ENCODE data around the gene CFAP45. TPM values are rescaled to one million over a fixed set of nuclear protein-coding genes. Genes with fewer than 3 reads are reported as not detected.
A peak's percentile ranks its signal among the peaks of the same experiment; 100 is the strongest.

The CFAP45 gene
- total RNA-seq, 2 experiments from 2014 or later: 2.1 to 2.2 TPM

DNA sequence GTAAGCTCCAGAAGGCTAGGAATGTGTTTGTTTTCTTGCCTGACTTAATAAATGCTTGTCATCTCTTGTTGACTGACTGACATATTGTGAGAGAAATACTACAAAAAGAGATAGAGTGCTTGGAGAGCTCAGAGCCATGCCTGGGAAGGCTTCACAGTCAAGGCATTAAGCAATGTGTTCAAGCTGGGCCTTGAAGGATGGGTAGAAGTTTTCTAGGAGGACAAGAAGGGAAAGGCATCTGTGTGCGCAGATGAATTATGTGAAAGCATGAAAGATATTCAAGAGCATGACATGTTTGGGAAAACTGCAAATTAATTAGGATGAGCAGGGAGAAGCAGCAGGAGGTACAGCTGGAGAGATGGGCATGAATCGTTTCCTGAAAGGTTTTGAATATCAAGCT lies 67.7 kb downstream of the CFAP45 start:
- Mint-ChIP-seq H3K27ac (no peak overlapping the region), H3K27me3 (no peaks in the 10 kb centered on the region), H3K4me3 (no peak overlapping the region), H3K9me3 (peaks cover 2% of the 10 kb centered on the region), H3K4me1 (ENCODE audit: low read depth) (peaks cover 20% of the 10 kb centered on the region), H3K36me3 (peaks cover 6% of the 10 kb centered on the region)
- intact Hi-C loops (cut with micrococcal nuclease): no loop called here
- no peak for DNase-seq
- POLR2A ChIA-PET: no interaction called here
- CTCF ChIA-PET: interaction anchor here (1.2 to 1.8 kb wide), 4 partner anchors 9 to 60 kb away, joined by 3 to 7 read pairs (median 4); no protein-coding TSS in a partner anchor

DNA sequence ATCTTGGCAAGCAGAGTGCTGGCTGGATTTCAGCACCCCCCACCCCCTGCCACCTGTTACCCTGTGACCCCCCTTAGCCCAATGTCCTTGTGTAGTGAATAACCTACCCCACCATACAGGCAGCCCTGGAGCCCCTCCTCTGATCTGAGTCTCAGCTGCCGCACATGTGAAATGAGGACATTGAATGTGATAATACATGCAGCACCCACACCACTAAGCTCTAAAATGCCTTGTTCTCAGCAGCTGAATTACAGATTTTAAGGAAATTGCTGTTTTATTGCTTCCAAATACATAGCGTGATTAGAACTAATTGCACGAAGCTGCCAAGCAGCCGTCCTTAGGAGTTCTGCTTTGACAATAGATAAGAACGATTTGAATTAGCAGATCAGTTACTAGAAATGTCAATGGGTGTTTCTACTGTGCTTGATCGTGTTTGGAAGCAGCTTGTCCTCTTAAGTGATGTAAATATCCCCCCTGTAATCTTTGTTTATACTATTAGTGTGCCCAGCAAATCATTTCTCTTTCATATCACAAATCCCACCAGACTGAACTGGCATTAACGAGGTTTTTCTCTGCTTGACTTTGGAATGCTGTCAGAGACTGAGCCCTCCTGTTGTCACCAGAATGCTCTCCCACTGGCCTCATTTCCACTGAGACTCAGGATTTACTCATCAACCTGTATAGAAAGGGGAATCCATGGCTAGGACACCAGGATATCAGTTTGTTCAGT lies 68.4 kb downstream of the CFAP45 start:
- DNase-seq: no peak

DNA sequence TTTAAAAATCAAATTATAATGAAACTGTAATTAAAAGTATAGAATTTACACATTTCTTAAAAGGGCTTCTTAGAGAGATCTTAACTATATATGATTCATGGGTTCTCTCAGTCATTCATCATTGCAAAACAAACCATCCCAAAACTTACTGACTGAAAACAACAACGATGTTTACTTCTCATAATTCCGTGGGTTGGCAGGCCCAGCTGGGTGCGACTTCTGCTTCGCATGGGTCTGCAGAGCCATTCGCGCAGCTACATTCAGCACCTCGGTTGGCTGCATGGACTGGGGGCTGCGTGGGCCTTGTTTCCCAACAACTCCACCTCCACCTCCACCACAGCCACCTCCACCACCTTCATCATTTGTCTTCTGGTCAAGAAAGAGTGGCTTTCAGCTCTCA lies 69.2 kb downstream of the CFAP45 start:
- Mint-ChIP-seq H3K9me3 (peaks cover 5% of the 10 kb centered on the region), H3K4me1 (ENCODE audit: low read depth) (peaks cover 36% of the 10 kb centered on the region), H3K36me3 (peaks cover 6% of the 10 kb centered on the region), H3K27ac (no peak overlapping the region), H3K27me3 (no peaks in the 10 kb centered on the region), H3K4me3 (no peak overlapping the region)
- ChIA-PET POLR2A (no interaction called here), CTCF (interaction anchor here (1.0 kb wide), 1 partner anchor 31 kb away, joined by 3 read pairs; no protein-coding TSS in a partner anchor)
- no peak for DNase-seq
- intact Hi-C loops (cut with micrococcal nuclease): no loop called here

More for the DNA sequence above, 68.4 kb downstream of the CFAP45 start:
- Mint-ChIP-seq H3K27ac (no peak overlapping the region), H3K4me1 (ENCODE audit: low read depth) (peaks cover 27% of the 10 kb centered on the region), H3K4me3 (no peak overlapping the region), H3K9me3 (peaks cover 5% of the 10 kb centered on the region), H3K36me3 (peaks cover 6% of the 10 kb centered on the region), H3K27me3 (no peaks in the 10 kb centered on the region)
- ChIA-PET POLR2A (no interaction called here), CTCF (interaction anchor here (1.0 to 1.8 kb wide), 4 partner anchors 10 to 61 kb away, joined by 3 to 7 read pairs (median 4); no protein-coding TSS in a partner anchor)
- intact Hi-C loops (cut with micrococcal nuclease): no loop called here

DNA sequence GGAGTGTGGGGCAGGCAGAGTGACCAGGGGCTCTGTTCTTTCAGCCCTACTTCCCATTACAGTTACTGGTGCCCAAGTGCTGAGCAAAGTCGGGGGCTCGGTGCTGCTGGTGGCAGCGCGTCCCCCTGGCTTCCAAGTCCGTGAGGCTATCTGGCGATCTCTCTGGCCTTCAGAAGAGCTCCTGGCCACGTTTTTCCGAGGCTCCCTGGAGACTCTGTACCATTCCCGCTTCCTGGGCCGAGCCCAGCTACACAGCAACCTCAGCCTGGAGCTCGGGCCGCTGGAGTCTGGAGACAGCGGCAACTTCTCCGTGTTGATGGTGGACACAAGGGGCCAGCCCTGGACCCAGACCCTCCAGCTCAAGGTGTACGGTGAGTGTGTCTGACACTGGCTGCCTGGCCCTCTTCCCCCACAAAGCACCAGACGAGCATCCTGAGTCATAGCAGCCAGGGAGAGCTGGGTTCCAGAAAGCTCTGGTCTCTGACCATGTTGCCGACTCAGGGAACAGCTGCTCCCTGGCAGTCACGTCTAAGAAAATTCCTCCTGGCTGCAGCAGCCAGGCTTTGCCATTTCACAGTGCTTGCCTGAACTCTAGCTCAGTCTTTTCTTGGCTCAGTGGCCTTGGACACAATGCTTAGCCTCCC lies 70.0 kb downstream of the CFAP45 start:
- H3K9me3 Mint-ChIP-seq: peaks cover 5% of the 10 kb centered on the region
- H3K27me3 Mint-ChIP-seq: no peaks in the 10 kb centered on the region
- H3K27ac Mint-ChIP-seq: no peak overlapping the region
- POLR2A ChIA-PET: no interaction called here
- CTCF ChIA-PET: interaction anchor here (1.0 kb wide), 1 partner anchor 31 kb away, joined by 5 read pairs; no protein-coding TSS in a partner anchor
- H3K4me1 Mint-ChIP-seq (ENCODE audit: low read depth): peaks cover 42% of the 10 kb centered on the region
- H3K36me3 Mint-ChIP-seq: peaks cover 6% of the 10 kb centered on the region
- intact Hi-C loops (cut with micrococcal nuclease): no loop called here
- DNase-seq: no peak
- H3K4me3 Mint-ChIP-seq: no peak overlapping the region

DNA sequence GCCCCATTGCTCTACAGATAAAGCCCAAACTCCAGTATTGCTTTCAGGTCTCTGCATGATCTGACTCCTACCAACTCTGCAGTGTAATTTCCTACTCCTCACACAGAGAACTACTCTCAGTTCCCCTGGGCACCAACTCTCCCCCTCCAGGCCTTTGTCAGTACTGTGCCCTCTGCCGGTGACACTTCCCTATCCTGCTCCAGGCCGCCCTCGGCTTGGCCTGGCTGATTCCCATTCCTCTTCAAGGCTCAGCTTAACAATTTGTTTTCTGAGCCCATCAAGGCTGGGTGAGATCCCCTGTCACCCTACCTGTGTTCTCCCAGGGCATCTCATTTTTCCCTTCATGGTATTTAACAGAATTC lies 70.7 kb downstream of the CFAP45 start:
- no peak for DNase-seq
- no peak overlapping the region for H3K4me3 Mint-ChIP-seq
- ChIA-PET CTCF (interaction anchor here (1.0 kb wide), 1 partner anchor 30 kb away, joined by 5 read pairs; no protein-coding TSS in a partner anchor), POLR2A (no interaction called here)
- intact Hi-C loops (cut with micrococcal nuclease): no loop called here
- H3K4me1 Mint-ChIP-seq (ENCODE audit: low read depth): peaks cover 42% of the 10 kb centered on the region
- H3K36me3 Mint-ChIP-seq: peaks cover 6% of the 10 kb centered on the region
- no peaks in the 10 kb centered on the region for H3K27me3 Mint-ChIP-seq
- H3K9me3 Mint-ChIP-seq: peaks cover 5% of the 10 kb centered on the region
- no peak overlapping the region for H3K27ac Mint-ChIP-seq

DNA sequence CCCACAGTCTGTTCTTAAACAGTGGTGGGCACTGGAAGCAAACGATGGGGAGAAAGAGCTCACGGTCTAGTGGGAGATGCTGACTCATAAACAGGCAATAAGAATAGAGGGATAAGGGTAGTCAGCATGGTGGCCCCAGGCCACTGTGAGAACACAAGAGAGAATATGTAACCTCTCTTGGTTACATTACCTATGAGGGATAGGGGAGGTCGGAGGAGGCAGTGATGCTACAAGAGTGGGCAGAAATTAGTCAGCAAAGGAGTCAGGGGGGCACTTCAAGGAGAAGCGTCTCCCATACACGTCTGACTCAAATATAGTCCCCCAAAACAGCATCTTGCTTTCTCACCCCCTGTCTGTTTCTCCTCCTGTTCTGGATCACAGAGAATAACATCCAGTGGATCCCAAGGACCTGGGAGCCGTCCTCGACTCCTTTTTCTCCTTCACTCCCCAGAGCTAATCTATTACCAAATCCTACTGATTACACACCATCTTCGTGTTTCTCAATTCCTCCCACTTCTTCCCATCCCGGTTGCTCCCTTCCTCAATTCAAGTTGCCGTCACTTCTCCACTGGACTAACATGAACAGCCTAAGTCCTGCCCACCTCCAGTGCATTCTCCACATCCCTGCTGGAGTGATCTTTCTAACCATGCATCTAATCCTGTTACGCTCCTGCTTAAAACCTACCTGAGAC lies 71.2 kb downstream of the CFAP45 start:
- H3K9me3 Mint-ChIP-seq: peaks cover 5% of the 10 kb centered on the region
- H3K27me3 Mint-ChIP-seq: no peaks in the 10 kb centered on the region
- intact Hi-C loops (cut with micrococcal nuclease): no loop called here
- POLR2A ChIA-PET: no interaction called here
- CTCF ChIA-PET: no interaction called here
- peaks cover 42% of the 10 kb centered on the region for H3K4me1 Mint-ChIP-seq (ENCODE audit: low read depth)
- no peak overlapping the region for H3K27ac Mint-ChIP-seq
- peaks cover 6% of the 10 kb centered on the region for H3K36me3 Mint-ChIP-seq
- no peak overlapping the region for H3K4me3 Mint-ChIP-seq
- DNase-seq: no peak

DNA sequence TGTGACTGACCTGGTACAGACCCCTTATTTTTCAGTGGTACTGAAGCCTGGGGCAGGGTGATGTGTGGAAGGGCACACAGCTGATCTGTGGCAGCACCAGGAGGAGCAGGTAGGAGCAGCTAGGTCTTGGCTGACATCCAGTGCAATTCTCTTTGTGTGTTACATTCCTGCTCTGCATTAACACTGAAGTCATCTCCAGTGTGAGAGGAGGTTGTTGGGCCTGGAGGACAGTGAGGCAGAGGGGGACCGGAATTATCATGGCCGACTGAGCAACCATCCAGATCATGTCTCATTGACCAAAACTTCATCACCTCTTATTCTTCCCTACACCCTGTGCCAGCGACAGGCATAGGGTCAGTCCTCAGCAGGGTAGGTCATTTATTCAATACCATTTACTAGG lies 71.8 kb downstream of the CFAP45 start:
- POLR2A ChIA-PET: interaction anchor here (0.6 kb wide), 1 partner anchor 46 kb away, joined by 3 read pairs; no protein-coding TSS in a partner anchor
- intact Hi-C loops (cut with micrococcal nuclease): no loop called here
- peaks cover 6% of the 10 kb centered on the region for H3K36me3 Mint-ChIP-seq
- DNase-seq: no peak
- no peak overlapping the region for H3K27ac Mint-ChIP-seq
- CTCF ChIA-PET: no interaction called here
- H3K27me3 Mint-ChIP-seq: no peaks in the 10 kb centered on the region
- H3K9me3 Mint-ChIP-seq: peaks cover 5% of the 10 kb centered on the region
- H3K4me1 Mint-ChIP-seq (ENCODE audit: low read depth): peaks cover 42% of the 10 kb centered on the region
- no peak overlapping the region for H3K4me3 Mint-ChIP-seq

DNA sequence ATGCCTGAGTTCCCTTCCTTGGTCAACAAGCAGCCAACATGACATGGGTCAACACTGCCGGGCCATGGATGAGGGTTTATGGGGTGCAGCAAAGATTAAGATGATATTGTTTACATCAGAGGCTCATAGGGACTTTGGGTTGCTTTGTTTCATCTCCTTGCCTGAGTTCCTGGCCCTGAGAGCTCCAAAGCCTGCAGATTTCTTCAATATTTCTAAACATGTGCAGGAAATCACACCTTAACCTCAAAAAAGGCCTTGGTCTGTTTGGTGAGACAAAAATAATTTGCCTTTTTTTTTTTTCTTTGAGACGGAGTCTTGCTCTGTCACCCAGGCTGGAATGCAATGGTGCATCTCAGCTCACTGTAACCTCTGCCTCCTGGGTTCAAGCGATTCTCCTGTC lies 72.4 kb downstream of the CFAP45 start:
- ChIA-PET CTCF (no interaction called here), POLR2A (interaction anchor here (0.6 kb wide), 1 partner anchor 45 kb away, joined by 3 read pairs; no protein-coding TSS in a partner anchor)
- Mint-ChIP-seq H3K4me1 (ENCODE audit: low read depth) (peaks cover 42% of the 10 kb centered on the region), H3K27ac (no peak overlapping the region), H3K36me3 (peaks cover 6% of the 10 kb centered on the region), H3K27me3 (no peaks in the 10 kb centered on the region), H3K4me3 (no peak overlapping the region), H3K9me3 (peaks cover 5% of the 10 kb centered on the region)
- intact Hi-C loops (cut with micrococcal nuclease): loop anchor here (2.0 kb wide), 1 partner anchor 27 kb away; no protein-coding TSS in a partner anchor
- no peak for DNase-seq

DNA sequence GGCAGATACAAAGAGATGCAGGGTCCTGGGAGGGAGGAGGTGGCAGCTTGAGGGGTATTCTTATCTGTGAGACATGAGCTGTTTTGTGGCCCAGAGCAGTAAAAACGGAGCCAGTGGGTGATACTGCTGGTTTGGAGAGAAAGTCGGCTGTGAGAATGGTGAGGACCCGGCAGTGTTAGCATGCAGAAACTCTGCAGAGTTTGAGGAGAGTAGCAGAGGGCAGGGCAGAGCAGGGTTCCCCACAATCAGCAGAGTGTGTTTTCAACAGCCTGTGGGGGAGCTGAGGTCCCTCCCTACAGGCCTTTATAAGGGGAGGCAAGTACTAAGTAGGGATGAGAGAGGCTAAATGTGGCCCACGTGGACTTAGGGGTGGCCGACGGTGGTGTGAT lies 72.9 kb downstream of the CFAP45 start:
- Mint-ChIP-seq H3K4me3 (no peak overlapping the region), H3K27me3 (no peaks in the 10 kb centered on the region), H3K36me3 (peaks cover 6% of the 10 kb centered on the region), H3K4me1 (ENCODE audit: low read depth) (peaks cover 42% of the 10 kb centered on the region), H3K9me3 (peaks cover 5% of the 10 kb centered on the region), H3K27ac (peak overlapping the region; percentile 13)
- intact Hi-C loops (cut with micrococcal nuclease): loop anchor here (2.0 kb wide), 1 partner anchor 28 kb away; no protein-coding TSS in a partner anchor
- DNase-seq: no peak
- CTCF ChIA-PET: interaction anchor here (1.1 kb wide), 1 partner anchor 66 kb away, joined by 3 read pairs; no protein-coding TSS in a partner anchor
- POLR2A ChIA-PET: no interaction called here

DNA sequence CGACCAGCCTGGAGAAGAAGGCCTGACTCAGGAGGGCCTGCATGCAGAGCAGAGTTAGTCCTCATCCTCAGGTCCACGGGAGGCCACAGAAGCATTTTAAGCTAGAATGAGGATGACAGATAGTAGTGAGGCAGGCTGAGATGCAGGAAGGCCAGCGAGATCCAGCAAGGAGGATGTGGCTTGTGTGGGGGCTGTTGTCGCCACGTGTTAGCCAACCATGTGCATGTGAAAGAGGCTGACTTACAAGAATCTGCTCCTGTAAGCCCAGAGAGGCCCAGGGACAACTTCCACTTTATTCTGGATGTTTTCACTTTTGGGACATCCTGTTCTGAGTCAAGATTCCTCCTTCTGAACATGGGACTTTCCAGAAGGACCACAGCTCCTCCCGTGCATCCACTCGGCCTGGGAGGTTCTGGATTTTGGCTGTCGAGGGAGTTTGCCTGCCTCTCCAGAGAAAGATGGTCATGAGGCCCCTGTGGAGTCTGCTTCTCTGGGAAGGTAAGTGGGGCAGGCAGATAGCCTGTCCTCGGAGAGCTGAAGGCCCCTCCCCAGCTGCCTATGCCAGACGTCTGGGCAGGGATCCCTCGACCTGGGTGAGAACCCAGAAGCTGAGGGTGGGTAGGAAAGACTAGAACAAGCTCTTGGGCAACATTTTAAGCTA lies 73.4 kb downstream of the CFAP45 start, which contains the start of gene SLAMF8:
Gene SLAMF8 (plus strand): TSS at position 433 of the 661 bp plus-strand sequence. CDS start 26 bp downstream, at position 459.
- intact Hi-C loops (cut with micrococcal nuclease): loop anchor here (2.0 kb wide), 1 partner anchor 28 kb away; no protein-coding TSS in a partner anchor
- H3K4me3 Mint-ChIP-seq: no peak within 1 kb of the TSS

DNA sequence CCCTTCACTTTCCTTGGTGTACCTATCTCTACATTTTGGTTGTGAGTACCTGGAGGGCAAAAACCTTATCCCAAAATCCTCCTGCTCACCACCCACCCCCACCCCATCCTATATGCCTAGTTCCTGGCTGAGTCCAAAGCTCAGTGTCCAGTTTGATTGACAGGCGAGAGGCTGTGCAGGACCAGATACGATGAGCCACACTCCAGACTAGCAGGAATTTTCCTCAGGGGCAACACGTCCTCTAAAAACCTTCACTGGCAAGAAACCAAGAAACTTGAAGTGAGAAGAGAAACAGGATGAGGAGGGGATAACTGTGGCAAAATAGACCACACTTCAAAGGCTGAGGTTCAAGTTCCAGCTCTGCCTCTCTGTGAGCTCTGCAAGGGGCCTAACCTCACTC lies 74.4 kb downstream of the CFAP45 start:
- intact Hi-C loops (cut with micrococcal nuclease): no loop called here
- Mint-ChIP-seq H3K27ac (peak overlapping the region; percentile 13), H3K36me3 (peaks cover 6% of the 10 kb centered on the region), H3K27me3 (no peaks in the 10 kb centered on the region), H3K4me1 (ENCODE audit: low read depth) (peaks cover 42% of the 10 kb centered on the region), H3K9me3 (peaks cover 5% of the 10 kb centered on the region), H3K4me3 (no peak overlapping the region)
- POLR2A ChIA-PET: no interaction called here
- no peak for DNase-seq
- CTCF ChIA-PET: no interaction called here

More for the DNA sequence above, 73.4 kb downstream of the CFAP45 start, which contains the start of gene SLAMF8:
- ChIA-PET POLR2A (no interaction called here), CTCF (interaction anchor here (1.1 kb wide), 1 partner anchor 66 kb away, joined by 3 read pairs; no protein-coding TSS in a partner anchor)
- peak; percentile 83 for DNase-seq
- peaks cover 5% of the 10 kb centered on the region for H3K9me3 Mint-ChIP-seq
- peak within 1 kb of the TSS; percentile 13 for H3K27ac Mint-ChIP-seq
- H3K4me1 Mint-ChIP-seq (ENCODE audit: low read depth): peaks cover 42% of the 10 kb centered on the region
- H3K36me3 Mint-ChIP-seq: peaks cover 6% of the 10 kb centered on the region
- no peaks in the 10 kb centered on the region for H3K27me3 Mint-ChIP-seq
